Measurements from ENCODE around the gene GSK3B.

GSK3B gene

DNA sequence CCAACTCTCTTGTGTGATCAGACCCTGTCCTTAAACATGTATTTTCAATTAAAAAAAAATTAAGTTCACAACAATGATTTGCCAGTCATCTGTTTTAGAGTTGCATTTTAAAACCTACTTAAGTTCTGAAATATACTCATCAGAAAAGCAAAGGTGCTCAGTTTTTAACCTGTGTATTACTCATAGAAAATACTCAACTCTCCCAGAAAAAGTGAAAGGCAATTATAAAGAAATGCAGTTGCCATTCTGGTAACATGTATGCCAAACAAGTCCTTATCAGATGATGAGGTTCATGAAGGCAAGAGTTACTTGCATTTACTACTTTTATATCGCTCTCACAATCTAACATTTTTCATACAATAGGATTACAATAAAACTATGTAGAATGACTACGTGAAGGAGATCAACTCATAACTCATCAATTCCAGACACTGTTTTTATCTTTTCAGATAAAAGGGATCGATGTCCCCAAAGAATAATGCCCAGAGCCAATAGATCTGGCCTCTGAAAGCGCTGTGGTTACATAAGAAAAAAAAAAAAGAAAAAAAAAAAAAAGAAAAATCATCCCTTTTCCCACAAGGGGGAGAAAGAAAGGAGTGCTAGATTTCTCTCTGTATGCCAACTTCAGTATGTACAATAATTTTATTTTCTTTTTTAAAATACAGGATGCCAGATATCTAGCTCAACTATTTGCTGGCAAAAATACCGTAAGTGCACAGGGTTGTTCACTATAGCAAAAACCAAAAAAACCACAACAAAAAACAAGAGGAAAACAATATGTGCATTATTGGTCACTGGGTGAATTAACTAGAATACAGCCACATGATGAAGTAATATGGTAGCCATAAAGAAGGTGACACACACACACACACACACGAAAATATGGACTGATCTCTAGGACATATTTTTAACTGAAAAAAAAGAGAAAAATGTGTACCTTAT is 175.0 kb downstream of the GSK3B start:
- Mint-ChIP-seq H3K27ac (no peak overlapping the region), H3K9me3 (peaks cover 35% of the 10 kb centered on the region), H3K4me3 (no peak overlapping the region), H3K4me1 (no peaks in the 10 kb centered on the region), H3K27me3 (ENCODE audit: low read depth, poor library complexity) (peaks cover 3% of the 10 kb centered on the region), H3K36me3 (ENCODE audit: low read depth) (peaks cover 58% of the 10 kb centered on the region)
- TF ChIP-seq, protein P1, sequence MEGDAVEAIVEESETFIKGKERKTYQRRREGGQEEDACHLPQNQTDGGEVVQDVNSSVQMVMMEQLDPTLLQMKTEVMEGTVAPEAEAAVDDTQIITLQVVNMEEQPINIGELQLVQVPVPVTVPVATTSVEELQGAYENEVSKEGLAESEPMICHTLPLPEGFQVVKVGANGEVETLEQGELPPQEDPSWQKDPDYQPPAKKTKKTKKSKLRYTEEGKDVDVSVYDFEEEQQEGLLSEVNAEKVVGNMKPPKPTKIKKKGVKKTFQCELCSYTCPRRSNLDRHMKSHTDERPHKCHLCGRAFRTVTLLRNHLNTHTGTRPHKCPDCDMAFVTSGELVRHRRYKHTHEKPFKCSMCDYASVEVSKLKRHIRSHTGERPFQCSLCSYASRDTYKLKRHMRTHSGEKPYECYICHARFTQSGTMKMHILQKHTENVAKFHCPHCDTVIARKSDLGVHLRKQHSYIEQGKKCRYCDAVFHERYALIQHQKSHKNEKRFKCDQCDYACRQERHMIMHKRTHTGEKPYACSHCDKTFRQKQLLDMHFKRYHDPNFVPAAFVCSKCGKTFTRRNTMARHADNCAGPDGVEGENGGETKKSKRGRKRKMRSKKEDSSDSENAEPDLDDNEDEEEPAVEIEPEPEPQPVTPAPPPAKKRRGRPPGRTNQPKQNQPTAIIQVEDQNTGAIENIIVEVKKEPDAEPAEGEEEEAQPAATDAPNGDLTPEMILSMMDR (IDR thresholded peaks at IDR 0.05), result no peak
- no peak for DNase-seq

DNA sequence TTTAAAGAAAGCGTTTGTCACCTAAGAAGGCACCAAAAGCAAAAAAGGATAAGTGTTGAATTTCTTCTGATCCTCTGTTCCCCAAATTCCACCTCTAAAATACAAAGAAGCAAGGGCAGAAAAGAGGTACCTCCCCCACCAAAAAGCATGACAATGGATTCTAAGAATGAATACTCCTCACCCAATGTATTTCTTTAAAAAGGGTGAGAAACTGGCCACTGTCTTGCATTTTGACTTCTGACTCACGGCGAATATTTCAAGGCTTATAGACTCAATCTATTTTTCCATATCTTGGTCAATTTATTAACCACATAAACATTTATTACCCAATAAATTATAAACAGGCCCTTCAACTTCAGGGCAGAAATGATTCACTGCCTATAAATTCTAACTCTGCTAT is 181.2 kb downstream of the GSK3B start:
- H3K9me3 Mint-ChIP-seq, result no peaks in the 10 kb centered on the region
- no peaks in the 10 kb centered on the region for H3K27me3 Mint-ChIP-seq (ENCODE audit: low read depth, poor library complexity)
- TF ChIP-seq, protein P1 (IDR thresholded peaks at IDR 0.05), result no peak
- DNase-seq, result no peak
- no peaks in the 10 kb centered on the region for H3K4me1 Mint-ChIP-seq
- H3K27ac Mint-ChIP-seq, result no peak overlapping the region
- H3K36me3 Mint-ChIP-seq (ENCODE audit: low read depth), result peaks cover 54% of the 10 kb centered on the region
- no peak overlapping the region for H3K4me3 Mint-ChIP-seq

DNA sequence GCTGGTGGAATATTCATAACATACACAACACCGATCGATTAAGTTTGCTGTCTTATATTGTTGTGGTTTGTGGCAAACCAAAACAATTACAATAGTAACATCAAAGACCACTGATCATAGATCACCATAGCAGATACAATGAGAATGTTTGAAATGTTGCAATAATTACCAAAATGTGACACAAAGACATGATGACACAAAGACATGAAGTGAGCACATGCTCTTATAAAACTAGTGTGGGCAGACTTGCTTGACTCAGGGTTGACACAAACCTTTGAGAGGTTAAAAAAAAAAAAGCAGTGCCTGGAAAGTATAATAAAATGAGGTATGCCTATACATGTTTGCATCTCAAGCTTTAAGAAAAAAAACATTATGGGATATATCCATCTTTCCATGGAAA is 182.0 kb downstream of the GSK3B start:
- Mint-ChIP-seq H3K27ac (no peak overlapping the region), H3K36me3 (ENCODE audit: low read depth) (peaks cover 54% of the 10 kb centered on the region), H3K4me1 (no peaks in the 10 kb centered on the region), H3K4me3 (no peak overlapping the region), H3K9me3 (no peaks in the 10 kb centered on the region), H3K27me3 (ENCODE audit: low read depth, poor library complexity) (no peaks in the 10 kb centered on the region)
- DNase-seq, result no peak
- TF ChIP-seq, protein P1 (IDR thresholded peaks at IDR 0.05), result no peak

DNA sequence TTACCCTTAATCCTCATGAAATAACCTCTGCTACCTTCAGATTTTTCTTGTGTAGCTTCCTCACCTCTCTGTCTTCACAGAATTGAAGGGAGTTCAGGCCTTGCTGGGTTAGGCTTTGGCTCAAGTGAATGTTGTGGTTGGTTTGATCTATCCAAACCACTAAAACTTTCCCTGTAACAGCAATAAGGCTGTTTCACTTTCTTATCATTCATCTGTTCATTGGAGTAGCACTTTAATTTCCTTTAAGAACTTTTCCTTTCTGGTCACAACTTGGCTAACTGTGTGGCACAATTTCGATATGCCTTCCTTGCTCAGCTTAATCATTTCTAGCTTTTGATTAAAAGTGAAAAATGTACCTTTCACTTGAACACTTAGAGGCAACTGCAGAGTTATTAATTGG is 182.5 kb downstream of the GSK3B start:
- no peak overlapping the region for H3K4me3 Mint-ChIP-seq
- H3K27ac Mint-ChIP-seq, result no peak overlapping the region
- H3K9me3 Mint-ChIP-seq, result no peaks in the 10 kb centered on the region
- DNase-seq, result no peak
- TF ChIP-seq, protein P1 (IDR thresholded peaks at IDR 0.05), result no peak
- peaks cover 54% of the 10 kb centered on the region for H3K36me3 Mint-ChIP-seq (ENCODE audit: low read depth)
- H3K27me3 Mint-ChIP-seq (ENCODE audit: low read depth, poor library complexity), result no peaks in the 10 kb centered on the region
- H3K4me1 Mint-ChIP-seq, result no peaks in the 10 kb centered on the region

DNA sequence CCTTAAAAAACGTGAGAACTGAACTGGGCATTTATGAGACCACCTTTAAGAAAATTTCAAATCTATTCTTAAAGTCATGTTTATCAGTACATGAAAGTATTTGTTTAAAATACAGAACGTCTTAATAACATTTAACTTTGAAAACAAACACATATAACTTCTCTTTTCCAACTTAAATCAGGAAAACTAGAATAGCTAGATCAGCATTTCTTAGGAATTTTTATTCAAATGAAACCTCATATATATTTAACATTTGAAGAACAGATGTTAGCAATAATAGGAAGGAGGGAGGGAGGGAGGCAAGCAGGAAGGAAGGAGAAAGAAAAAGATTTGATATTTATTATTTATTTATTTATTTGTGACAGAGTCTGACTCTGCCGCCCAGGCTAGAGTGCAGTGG is 192.2 kb downstream of the GSK3B start:
- Mint-ChIP-seq H3K9me3 (no peaks in the 10 kb centered on the region), H3K27ac (no peak overlapping the region), H3K36me3 (ENCODE audit: low read depth) (peaks cover 40% of the 10 kb centered on the region), H3K4me3 (no peak overlapping the region), H3K27me3 (ENCODE audit: low read depth, poor library complexity) (no peaks in the 10 kb centered on the region), H3K4me1 (no peaks in the 10 kb centered on the region)
- no peak for DNase-seq
- TF ChIP-seq, protein P1 (IDR thresholded peaks at IDR 0.05), result no peak

DNA sequence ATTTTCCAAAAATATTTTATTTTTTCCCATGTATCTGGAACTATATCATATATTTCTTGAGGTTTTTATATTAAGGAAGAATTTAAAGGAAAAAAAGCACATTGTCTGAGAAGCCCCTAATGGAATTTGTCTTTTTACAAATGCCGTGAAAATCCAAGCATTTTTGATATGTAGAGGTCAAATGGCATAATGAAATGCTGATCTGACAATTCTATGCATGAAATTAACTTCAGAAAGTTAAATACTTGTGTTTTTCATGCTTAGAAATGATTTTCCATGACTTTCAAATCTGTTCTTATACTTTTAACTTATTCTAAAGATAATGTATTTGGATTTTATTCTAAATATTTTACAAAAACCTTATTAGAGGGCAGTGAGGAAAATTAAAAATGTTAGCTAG is 193.1 kb downstream of the GSK3B start:
- Mint-ChIP-seq H3K4me3 (no peak overlapping the region), H3K4me1 (no peaks in the 10 kb centered on the region), H3K27me3 (ENCODE audit: low read depth, poor library complexity) (no peaks in the 10 kb centered on the region), H3K27ac (no peak overlapping the region), H3K9me3 (no peaks in the 10 kb centered on the region), H3K36me3 (ENCODE audit: low read depth) (peaks cover 48% of the 10 kb centered on the region)
- TF ChIP-seq, protein P1 (IDR thresholded peaks at IDR 0.05), result no peak
- DNase-seq, result no peak
